Measurements from ENCODE around the gene FAT1.

The FAT1 gene

GRCh38 chr4:186554914-186555827, 168.5 kb downstream of the FAT1 start, which contains the start of gene MTNR1A:
Gene MTNR1A, minus strand, starts transcription at chr4:186555567. Its CDS starts 202 bp downstream, at chr4:186555365.
- DNase-seq: no peak

- DNase-seq: no peak
Measured at GRCh38 chr4:186554539-186554913, 169.1 kb downstream of the FAT1 start.

GRCh38 chr4:186553717-186554116, 169.9 kb downstream of the FAT1 start:
- no peak for DNase-seq

GRCh38 chr4:186551849-186552248, 171.8 kb downstream of the FAT1 start:
- no peak for DNase-seq

- DNase-seq: no peak
Measured at GRCh38 chr4:186545436-186545835, 178.2 kb downstream of the FAT1 start.

GRCh38 chr4:186543206-186543605, 180.4 kb downstream of the FAT1 start:
- DNase-seq: no peak

- DNase-seq: no peak
Measured at GRCh38 chr4:186541801-186542200, 181.9 kb downstream of the FAT1 start.

GRCh38 chr4:186537843-186538521, 185.7 kb downstream of the FAT1 start:
- no peak for DNase-seq

All from effector CD4-positive, alpha-beta T cell (primary cell).